Cardiac fibroblast (primary cell): ENCODE data around the gene TENM4.

ENCODE experiments used
- DNase-seq, 2 donors: peaks; one replicate each; pipeline versions ENCODE4 v3.0.0 to v3.0.0-alpha.2; 2010; ENCODE audit warnings: low read depth in 2 of 2
- H3K4me3 ChIP-seq, 2 donors: replicated peaks in 1 of 2; 1 replicate in 1 of 2; 2 replicates in 1 of 2; pipeline ENCODE4 v1.5.1; 2011; ENCODE audit warnings: low read depth in 2 of 2, low read length in 2 of 2, mild to moderate bottlenecking in 2 of 2, moderate library complexity in 1 of 2
- TF ChIP-seq, protein P1 (sequence below): IDR thresholded peaks from one replicate; pipeline ENCODE4 v1.5.1; 2011; ENCODE audit warnings: low read depth, mild to moderate bottlenecking, low read length, inconsistent platforms

TENM4 gene

DNA sequence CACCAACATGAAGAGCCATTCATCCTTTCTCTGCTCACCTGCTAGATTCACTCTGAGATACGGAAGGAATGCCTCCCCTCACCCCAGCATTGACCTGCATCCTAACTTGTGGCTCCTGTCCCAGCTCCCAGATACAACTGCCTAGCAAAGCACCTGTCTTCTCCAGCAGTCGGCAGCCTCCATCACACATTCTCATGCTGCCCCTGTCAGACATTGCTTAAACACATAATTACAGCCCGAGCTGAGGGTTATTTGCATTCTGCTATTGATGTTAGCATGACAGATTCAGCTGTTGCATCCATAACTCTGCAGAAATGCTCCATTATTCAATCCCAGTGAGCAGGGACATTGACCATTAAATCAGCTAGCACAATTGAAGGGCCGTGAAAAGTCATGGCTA, 681.8 kb downstream of the TENM4 start:
- TF ChIP-seq, protein P1, sequence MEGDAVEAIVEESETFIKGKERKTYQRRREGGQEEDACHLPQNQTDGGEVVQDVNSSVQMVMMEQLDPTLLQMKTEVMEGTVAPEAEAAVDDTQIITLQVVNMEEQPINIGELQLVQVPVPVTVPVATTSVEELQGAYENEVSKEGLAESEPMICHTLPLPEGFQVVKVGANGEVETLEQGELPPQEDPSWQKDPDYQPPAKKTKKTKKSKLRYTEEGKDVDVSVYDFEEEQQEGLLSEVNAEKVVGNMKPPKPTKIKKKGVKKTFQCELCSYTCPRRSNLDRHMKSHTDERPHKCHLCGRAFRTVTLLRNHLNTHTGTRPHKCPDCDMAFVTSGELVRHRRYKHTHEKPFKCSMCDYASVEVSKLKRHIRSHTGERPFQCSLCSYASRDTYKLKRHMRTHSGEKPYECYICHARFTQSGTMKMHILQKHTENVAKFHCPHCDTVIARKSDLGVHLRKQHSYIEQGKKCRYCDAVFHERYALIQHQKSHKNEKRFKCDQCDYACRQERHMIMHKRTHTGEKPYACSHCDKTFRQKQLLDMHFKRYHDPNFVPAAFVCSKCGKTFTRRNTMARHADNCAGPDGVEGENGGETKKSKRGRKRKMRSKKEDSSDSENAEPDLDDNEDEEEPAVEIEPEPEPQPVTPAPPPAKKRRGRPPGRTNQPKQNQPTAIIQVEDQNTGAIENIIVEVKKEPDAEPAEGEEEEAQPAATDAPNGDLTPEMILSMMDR, result no peak
- no peak overlapping the region for H3K4me3 ChIP-seq
- DNase-seq, result no peak

DNA sequence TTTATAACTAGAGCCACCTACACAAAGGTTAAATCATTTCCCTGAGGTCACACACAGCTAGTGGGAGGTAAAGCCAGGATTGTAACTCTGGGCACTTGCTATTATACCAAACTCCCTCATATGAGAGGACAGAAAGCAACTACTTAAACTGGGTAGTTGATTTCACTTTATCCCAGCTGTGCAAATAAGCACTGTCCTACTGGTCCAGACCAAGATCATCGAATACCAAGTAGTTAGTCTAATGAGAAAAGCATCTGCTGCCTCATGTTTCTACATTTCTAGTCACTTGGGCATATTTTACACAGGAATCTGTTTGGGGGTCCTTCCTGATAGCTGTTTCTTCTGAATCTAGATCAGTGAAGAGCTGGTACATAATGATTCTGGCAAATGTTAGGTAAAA, 687.5 kb downstream of the TENM4 start:
- H3K4me3 ChIP-seq, result no peak overlapping the region
- no peak for DNase-seq
- TF ChIP-seq, protein P1, result no peak

DNA sequence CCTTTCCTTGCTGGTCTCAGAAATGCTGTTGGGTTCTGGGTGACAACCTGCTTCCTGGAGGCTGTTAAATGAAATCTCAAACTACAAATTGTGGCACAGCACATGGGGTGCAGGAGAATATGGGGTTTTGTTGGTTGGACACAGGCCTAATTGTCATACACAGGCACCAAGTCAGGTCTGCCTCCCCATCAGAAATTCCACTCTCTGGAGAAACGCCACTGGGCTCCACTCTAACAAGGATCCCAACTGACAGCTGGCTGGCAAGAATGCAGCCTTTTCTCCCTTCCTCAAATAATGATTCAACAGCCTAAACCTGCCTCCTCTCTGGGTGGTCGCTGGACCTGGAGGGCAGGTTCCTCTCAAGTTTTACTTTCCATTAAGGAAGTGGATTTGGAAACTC, 688.3 kb downstream of the TENM4 start:
- H3K4me3 ChIP-seq, result no peak overlapping the region
- TF ChIP-seq, protein P1, result no peak
- no peak for DNase-seq

DNA sequence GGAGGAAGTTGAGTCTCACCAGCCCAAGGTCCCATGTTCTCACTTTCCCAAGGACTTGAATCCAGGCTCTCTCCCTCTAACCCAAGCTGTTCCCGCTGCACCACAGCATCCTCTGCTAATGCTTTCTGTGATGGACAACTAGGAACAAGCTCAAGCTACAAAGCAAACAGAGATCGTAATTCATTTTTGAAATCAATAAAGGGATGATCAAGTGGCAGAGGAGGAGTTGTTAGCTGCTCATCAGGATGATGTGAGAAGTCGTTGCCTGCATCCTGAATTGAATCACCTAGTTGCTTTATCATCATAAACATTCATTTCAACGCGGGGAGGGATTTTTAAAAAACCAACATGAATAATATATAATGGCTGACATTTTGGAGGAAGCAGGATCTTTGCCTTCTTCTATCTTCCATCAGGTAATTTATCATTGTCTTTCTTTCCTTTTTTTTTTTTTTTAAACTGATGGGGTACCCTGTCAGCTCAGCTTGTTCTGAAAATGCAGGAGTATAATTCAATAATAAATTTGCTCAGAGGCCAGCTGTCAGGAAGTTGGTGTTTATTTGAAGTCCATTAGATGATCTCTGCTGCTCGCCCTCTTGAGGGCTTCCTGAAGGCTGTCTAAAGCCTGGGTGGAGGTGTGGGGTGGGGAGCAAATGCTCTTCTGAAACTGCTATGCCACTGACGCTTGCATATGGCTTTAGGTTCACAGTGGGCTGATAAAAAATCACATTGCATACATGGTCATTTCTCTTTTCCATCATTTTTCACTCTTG, 691.7 kb downstream of the TENM4 start:
- TF ChIP-seq, protein P1, result no peak
- H3K4me3 ChIP-seq, result no peak overlapping the region
- no peak for DNase-seq

DNA sequence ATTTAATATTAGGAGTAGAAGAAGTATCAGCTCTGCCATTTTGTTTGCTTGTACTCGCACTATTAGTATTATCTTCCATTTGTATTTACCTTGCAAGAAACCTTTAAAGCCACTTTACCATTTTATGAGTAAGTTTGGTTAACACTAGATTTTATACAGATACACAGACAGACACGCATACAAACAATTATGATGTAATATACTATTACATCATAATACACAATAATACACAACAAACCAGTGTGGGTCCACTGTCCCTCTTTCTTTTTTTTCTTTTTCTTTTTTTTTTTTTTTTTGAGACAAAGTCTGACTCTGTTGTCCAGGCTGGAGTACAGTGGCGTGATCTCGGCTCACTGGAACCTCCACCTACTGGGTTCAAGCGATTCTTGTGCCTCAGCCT, 695.9 kb downstream of the TENM4 start:
- TF ChIP-seq, protein P1, result no peak
- H3K4me3 ChIP-seq, result no peak overlapping the region
- no peak for DNase-seq

DNA sequence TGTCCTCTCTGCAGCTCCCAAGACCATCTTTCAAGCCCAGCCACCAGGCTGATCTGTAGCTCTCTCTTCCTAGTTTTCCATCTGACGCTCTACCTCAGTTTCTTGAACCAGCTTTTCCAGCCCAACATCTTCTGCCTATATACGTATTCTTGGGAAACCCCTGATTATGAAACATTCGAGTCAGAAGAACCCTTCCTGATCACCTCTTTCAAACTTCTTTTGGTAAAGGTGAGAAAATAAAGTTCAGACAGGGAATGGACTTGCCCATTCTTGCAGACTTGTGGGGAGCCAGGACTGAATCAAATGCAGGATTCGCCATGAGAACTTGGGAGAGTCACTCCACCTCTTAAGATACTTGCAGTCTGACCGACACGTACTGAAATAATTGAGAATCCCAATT, 696.6 kb downstream of the TENM4 start:
- H3K4me3 ChIP-seq, result no peak overlapping the region
- DNase-seq, result no peak
- TF ChIP-seq, protein P1, result no peak

DNA sequence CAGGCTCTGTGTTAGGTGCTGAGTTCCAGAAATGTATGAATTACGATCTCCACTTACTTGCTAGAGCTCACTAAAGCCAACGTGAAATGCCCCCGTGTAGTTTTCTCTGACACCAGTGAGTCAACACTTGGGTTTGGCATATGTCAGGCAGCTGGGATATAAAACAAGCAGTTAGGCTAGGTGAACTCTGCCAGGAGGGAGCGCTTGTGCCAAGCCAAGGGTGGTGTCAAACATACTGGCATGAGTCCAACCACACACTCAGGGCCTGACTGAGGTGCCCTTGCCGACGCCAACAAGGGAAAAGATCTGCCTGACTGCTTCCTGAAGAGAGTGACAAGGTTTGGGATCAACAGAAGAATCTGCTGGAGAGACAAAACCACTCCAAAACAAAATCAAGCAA, 698.4 kb downstream of the TENM4 start:
- no peak overlapping the region for H3K4me3 ChIP-seq
- TF ChIP-seq, protein P1, result no peak
- no peak for DNase-seq
